H1 (cell line): ENCODE data around the gene MAPK1.

Experiments used
- BRCA1 ChIP-seq: IDR thresholded peaks from 2 replicates; pipeline ENCODE4 v1.6.1; 2012; ENCODE audit warnings: low read depth, low read length, improper control_type of control experiment
- CREB1 ChIP-seq: IDR thresholded peaks from 2 replicates; pipeline ENCODE4 v1.6.1; 2012; ENCODE audit warnings: inconsistent platforms
- CTCF ChIP-seq, 3 experiments: IDR thresholded peaks; 1 replicate in 2 of 3; 2 replicates in 1 of 3; pipeline versions ENCODE4 v1.5.1 to v1.6.1; 2011; ENCODE audit warnings: low read length in 3 of 3, mild to moderate bottlenecking in 3 of 3, inconsistent platforms in 2 of 3, low read depth in 1 of 3, moderate library complexity in 1 of 3; ENCODE audit not compliant: insufficient read depth in 1 of 3; ENCODE audit errors: control extremely low read depth in 1 of 3
- EGR1 ChIP-seq: IDR thresholded peaks from 2 replicates; pipeline ENCODE4 v1.6.1; 2011; ENCODE audit warnings: low read depth, low read length, borderline replicate concordance
- GABPA ChIP-seq: IDR thresholded peaks from 2 replicates; pipeline ENCODE4 v1.6.1; 2011; ENCODE audit warnings: mild to moderate bottlenecking, low read length, moderate library complexity, borderline replicate concordance; ENCODE audit not compliant: insufficient read depth
- HDAC2 ChIP-seq, 2 experiments: fragments of 300-600 bp in 1 of 2; sonication (generic) in 1 of 2; IDR thresholded peaks; 2 replicates each; pipeline ENCODE4 v1.6.1; 2011 to 2012; ENCODE audit warnings: low read depth in 2 of 2, low read length in 2 of 2, mild to moderate bottlenecking in 2 of 2, moderate library complexity in 2 of 2, borderline replicate concordance in 1 of 2, inconsistent platforms in 1 of 2
- POLR2A ChIP-seq, 2 experiments: IDR thresholded peaks; 1 replicate in 1 of 2; 2 replicates in 1 of 2; pipeline ENCODE4 v1.6.1; 2011; ENCODE audit warnings: low read depth in 2 of 2, low read length in 2 of 2, mild to moderate bottlenecking in 2 of 2; ENCODE audit errors: control extremely low read depth in 1 of 2
- RAD21 ChIP-seq, 2 experiments: IDR thresholded peaks in 1 of 2; conservative IDR thresholded peaks in 1 of 2; 2 replicates each; pipeline ENCODE4 v1.6.1; 2011; ENCODE audit warnings: low read depth in 2 of 2, low read length in 2 of 2, improper control_type of control experiment in 1 of 2, inconsistent platforms in 1 of 2, mild to moderate bottlenecking in 1 of 2, moderate library complexity in 1 of 2
- RFX5 ChIP-seq: IDR thresholded peaks from 2 replicates; pipeline ENCODE4 v1.6.1; 2011; ENCODE audit warnings: low read depth, low read length, improper control_type of control experiment, borderline replicate concordance
- SAP30 ChIP-seq: fragments of 300-600 bp; sonication (generic); IDR thresholded peaks from 2 replicates; pipeline ENCODE4 v1.7.1; 2012; ENCODE audit warnings: low read length, moderate library complexity, mild to moderate bottlenecking, inconsistent platforms; ENCODE audit not compliant: insufficient read depth, insufficient replicate concordance
- TAF1 ChIP-seq: IDR thresholded peaks from 2 replicates; pipeline ENCODE4 v1.6.1; 2011; ENCODE audit warnings: mild to moderate bottlenecking, low read depth, low read length
- TBP ChIP-seq: IDR thresholded peaks from 2 replicates; pipeline ENCODE4 v1.6.1; 2011; ENCODE audit warnings: low read depth, low read length, improper control_type of control experiment

- TF ChIP-seq CTCF (IDR thresholded peaks at IDR 0.05; ENCODE audit: control extremely low read depth in 1 of 3, insufficient read depth in 1 of 3, low read depth in 1 of 3, low read length in 3 of 3) (no peak), RAD21 (IDR thresholded peaks at IDR 0.05 in 1 of 2, conservative IDR thresholded peaks at IDR 0.05 in 1 of 2; ENCODE audit: low read depth in 2 of 2, low read length in 2 of 2) (no peak), EGR1 (no peak), POLR2A (IDR thresholded peaks at IDR 0.05; ENCODE audit: control extremely low read depth in 1 of 2, low read depth in 2 of 2, low read length in 2 of 2) (no peak), HDAC2 (IDR thresholded peaks at IDR 0.05; ENCODE audit: borderline replicate concordance in 1 of 2, low read depth in 2 of 2, low read length in 2 of 2) (no peak), TAF1 (no peak), CREB1 (no peak), TBP (no peak), RFX5 (no peak), GABPA (no peak), SAP30 (no peak), BRCA1 (no peak)
Measured at GRCh38 chr22:21796863-21797262, 70.6 kb downstream of the MAPK1 start.
